A673 (cell line): ENCODE measurements around the gene UGT1A9. TPM values are rescaled to one million over a fixed set of nuclear protein-coding genes. Genes with fewer than 3 reads are reported as not detected.

Experiments
- BruUV-seq: library from RNA; stranded (reverse); fragments of 400-500 nt; replicated peaks from 2 replicates; lab custom pipeline; 2021; lab: Mats Ljungman, UMichigan
- CTCF ChIA-PET: fragments of 300-600 bp; sonication (Branson Sonifier 250); formaldehyde crosslinking; loops from one replicate; lab custom pipeline; 2022; ENCODE audit warnings: antibody characterized with exemption; lab: Charles Lee
- POLR2A ChIA-PET: fragments of 300-600 bp; sonication (Branson Sonifier 250); formaldehyde crosslinking; loops from one replicate; lab custom pipeline; 2022; ENCODE audit warnings: antibody characterized with exemption; ENCODE audit not compliant: low non-redundant PET; lab: Charles Lee
- DNase-seq: peaks from one replicate; pipeline ENCODE4 v3.0.0-alpha.2; 2015; ENCODE audit warnings: low spot score
- H3K27ac ChIP-seq: fragments of 200-600 bp; sonication (generic); 2 replicates; pipeline ENCODE4 v1.5.1; 2016; ENCODE audit warnings: mixed run types, low read depth, mild to moderate bottlenecking, mixed read lengths, antibody characterized with exemption, low read length; ENCODE audit not compliant: poor library complexity, severe bottlenecking
- H3K27me3 ChIP-seq: fragments of 200-600 bp; sonication (generic); replicated peaks from 2 replicates; pipeline ENCODE4 v1.6.1; 2017; ENCODE audit warnings: mixed run types, low read depth, mild to moderate bottlenecking, mixed read lengths, antibody characterized with exemption, low read length; ENCODE audit not compliant: insufficient read depth, poor library complexity
- H3K36me3 ChIP-seq: fragments of 200-600 bp; sonication (generic); 2 replicates; pipeline ENCODE4 v1.6.1; 2016; ENCODE audit warnings: mixed run types, mild to moderate bottlenecking, mixed read lengths, antibody characterized with exemption, low read length; ENCODE audit not compliant: insufficient read depth, poor library complexity, severe bottlenecking
- H3K4me1 ChIP-seq: fragments of 200-600 bp; sonication (generic); 2 replicates; pipeline ENCODE4 v1.6.1; 2017; ENCODE audit warnings: mixed run types, mild to moderate bottlenecking, mixed read lengths, antibody characterized with exemption, low read length; ENCODE audit not compliant: insufficient read depth, poor library complexity, severe bottlenecking
- H3K4me3 ChIP-seq: fragments of 200-600 bp; sonication (generic); 2 replicates; pipeline ENCODE4 v1.5.1; 2016; ENCODE audit warnings: low read depth, mixed run types, mild to moderate bottlenecking, mixed read lengths, low read length; ENCODE audit not compliant: poor library complexity, severe bottlenecking
- H3K9me3 ChIP-seq: fragments of 200-600 bp; sonication (generic); 2 replicates; pipeline ENCODE4 v1.6.1; 2016; ENCODE audit warnings: mixed run types, low read depth, mild to moderate bottlenecking, mixed read lengths, antibody characterized with exemption, low read length; ENCODE audit not compliant: poor library complexity, severe bottlenecking
- CTCF ChIP-seq: fragments of 300-800, 200-600 bp; sonication (generic); conservative IDR thresholded peaks from 2 replicates; pipeline ENCODE4 v1.5.1; 2017; ENCODE audit warnings: low read depth, mild to moderate bottlenecking, antibody characterized with exemption, low read length, moderate library complexity, mixed read lengths
- EZH2 ChIP-seq: fragments of 200-600 bp; sonication (generic); IDR thresholded peaks from 2 replicates; pipeline ENCODE4 v1.6.1; 2017; ENCODE audit warnings: borderline replicate concordance, low read depth, mild to moderate bottlenecking, mixed read lengths, antibody characterized with exemption, low read length; ENCODE audit not compliant: poor library complexity, severe bottlenecking
- intact Hi-C: fragments of 100-400 bp; cut with micrococcal nuclease; formaldehyde crosslinking; loops from one replicate; pipeline ENCODE4 v1.10.0; 2022; ENCODE audit not compliant: unreplicated experiment
- total RNA-seq: library from RNA; stranded (reverse); gene quantifications from 2 replicates; pipeline ENCODE4 v1.2.3, GENCODE V29; 2021

UGT1A9 gene
- total RNA-seq, 1 experiment from 2014 or later, result not detected

GRCh38 chr2:233807966-233808935 lies 136.6 kb downstream of the UGT1A9 start:
- H3K27me3 ChIP-seq, result no peaks in the 10 kb centered on the region
- CTCF ChIA-PET, result no interaction called here
- H3K9me3 ChIP-seq, result no peaks in the 10 kb centered on the region
- BruUV-seq, result no TSS peak
- no peak for DNase-seq
- intact Hi-C loops, result no loop called here
- no peak overlapping the region for H3K4me3 ChIP-seq
- H3K4me1 ChIP-seq, result no peaks in the 10 kb centered on the region
- H3K36me3 ChIP-seq, result no peaks in the 10 kb centered on the region
- POLR2A ChIA-PET, result no interaction called here
- TF ChIP-seq EZH2 (no peak), CTCF (no peak)
- H3K27ac ChIP-seq, result no peak overlapping the region

GRCh38 chr2:233810385-233810784 lies 138.7 kb downstream of the UGT1A9 start:
- CTCF ChIA-PET, result no interaction called here
- Histone ChIP-seq H3K27ac (no peak overlapping the region), H3K9me3 (no peaks in the 10 kb centered on the region), H3K4me1 (no peaks in the 10 kb centered on the region), H3K4me3 (no peak overlapping the region), H3K36me3 (no peaks in the 10 kb centered on the region), H3K27me3 (no peaks in the 10 kb centered on the region)
- DNase-seq, result no peak
- TF ChIP-seq CTCF, result no peak
- no peak for TF ChIP-seq EZH2
- intact Hi-C loops, result no loop called here
- POLR2A ChIA-PET, result no interaction called here
- BruUV-seq, result no TSS peak

GRCh38 chr2:233811087-233811486 lies 139.4 kb downstream of the UGT1A9 start:
- CTCF ChIA-PET, result no interaction called here
- no peak for TF ChIP-seq CTCF
- TF ChIP-seq EZH2, result no peak
- Histone ChIP-seq H3K27me3 (no peaks in the 10 kb centered on the region), H3K27ac (no peak overlapping the region), H3K36me3 (no peaks in the 10 kb centered on the region), H3K9me3 (no peaks in the 10 kb centered on the region), H3K4me3 (no peak overlapping the region), H3K4me1 (no peaks in the 10 kb centered on the region)
- DNase-seq, result no peak
- no TSS peak for BruUV-seq
- POLR2A ChIA-PET, result no interaction called here
- intact Hi-C loops, result no loop called here
